Osteocyte (in vitro differentiated cells): ENCODE results near the gene SYAP1. TPM values are rescaled to one million over a fixed set of nuclear protein-coding genes. Genes with fewer than 3 reads are reported as not detected.
"Not testable (repeated sequence)": the region's sequence is repeated elsewhere in the genome, so short reads cannot be mapped to it uniquely, and the experiment has no call there.

Source experiments
- DNase-seq: peaks from one replicate; pipeline ENCODE4 v3.0.0; 2021; ENCODE audit warnings: mixed read lengths; ENCODE audit not compliant: unreplicated experiment; ENCODE audit errors: extremely low spot score
- H3K27ac Mint-ChIP-seq: one replicate; pipeline ENCODE4 v1.8.0; 2021; ENCODE audit warnings: mild to moderate bottlenecking, mixed read lengths; ENCODE audit not compliant: unreplicated experiment
- H3K27me3 Mint-ChIP-seq: one replicate; pipeline ENCODE4 v1.8.0; 2021; ENCODE audit warnings: mixed read lengths; ENCODE audit not compliant: unreplicated experiment
- H3K36me3 Mint-ChIP-seq: one replicate; pipeline ENCODE4 v1.8.0; 2021; ENCODE audit warnings: mixed read lengths; ENCODE audit not compliant: unreplicated experiment
- H3K4me1 Mint-ChIP-seq: one replicate; pipeline ENCODE4 v1.8.0; 2021; ENCODE audit warnings: mixed read lengths; ENCODE audit not compliant: unreplicated experiment
- H3K4me3 Mint-ChIP-seq: one replicate; pipeline ENCODE4 v1.8.0; 2021; ENCODE audit warnings: mild to moderate bottlenecking, moderate library complexity, mixed read lengths; ENCODE audit not compliant: unreplicated experiment
- H3K9me3 Mint-ChIP-seq: one replicate; pipeline ENCODE4 v1.8.0; 2021; ENCODE audit warnings: mixed read lengths; ENCODE audit not compliant: unreplicated experiment
- total RNA-seq: library from RNA; stranded (reverse); gene quantifications from 2 replicates; pipeline ENCODE4 v1.2.1, GENCODE V29; 2021
- TF ChIP-seq, protein P1 (sequence below): fragments of 200-600 bp; sonication (generic); IDR thresholded peaks from 2 replicates; pipeline ENCODE4 v1.5.0; 2021; ENCODE audit warnings: antibody characterized with exemption, mild to moderate bottlenecking, moderate library complexity

The SYAP1 gene
- total RNA-seq, 1 donor from 2014 or later: 47.8 TPM

- Mint-ChIP-seq H3K27me3 (peaks cover 2% of the 10 kb centered on the region), H3K36me3 (no peaks in the 10 kb centered on the region), H3K4me3 (no peak overlapping the region), H3K27ac (no peak overlapping the region), H3K9me3 (no peaks in the 10 kb centered on the region), H3K4me1 (no peaks in the 10 kb centered on the region)
- no peak for DNase-seq
- TF ChIP-seq, protein P1, sequence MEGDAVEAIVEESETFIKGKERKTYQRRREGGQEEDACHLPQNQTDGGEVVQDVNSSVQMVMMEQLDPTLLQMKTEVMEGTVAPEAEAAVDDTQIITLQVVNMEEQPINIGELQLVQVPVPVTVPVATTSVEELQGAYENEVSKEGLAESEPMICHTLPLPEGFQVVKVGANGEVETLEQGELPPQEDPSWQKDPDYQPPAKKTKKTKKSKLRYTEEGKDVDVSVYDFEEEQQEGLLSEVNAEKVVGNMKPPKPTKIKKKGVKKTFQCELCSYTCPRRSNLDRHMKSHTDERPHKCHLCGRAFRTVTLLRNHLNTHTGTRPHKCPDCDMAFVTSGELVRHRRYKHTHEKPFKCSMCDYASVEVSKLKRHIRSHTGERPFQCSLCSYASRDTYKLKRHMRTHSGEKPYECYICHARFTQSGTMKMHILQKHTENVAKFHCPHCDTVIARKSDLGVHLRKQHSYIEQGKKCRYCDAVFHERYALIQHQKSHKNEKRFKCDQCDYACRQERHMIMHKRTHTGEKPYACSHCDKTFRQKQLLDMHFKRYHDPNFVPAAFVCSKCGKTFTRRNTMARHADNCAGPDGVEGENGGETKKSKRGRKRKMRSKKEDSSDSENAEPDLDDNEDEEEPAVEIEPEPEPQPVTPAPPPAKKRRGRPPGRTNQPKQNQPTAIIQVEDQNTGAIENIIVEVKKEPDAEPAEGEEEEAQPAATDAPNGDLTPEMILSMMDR: no peak
These were observed 59.1 kb downstream of the SYAP1 start for GRCh38 chrX:16778545-16778944.

DNA sequence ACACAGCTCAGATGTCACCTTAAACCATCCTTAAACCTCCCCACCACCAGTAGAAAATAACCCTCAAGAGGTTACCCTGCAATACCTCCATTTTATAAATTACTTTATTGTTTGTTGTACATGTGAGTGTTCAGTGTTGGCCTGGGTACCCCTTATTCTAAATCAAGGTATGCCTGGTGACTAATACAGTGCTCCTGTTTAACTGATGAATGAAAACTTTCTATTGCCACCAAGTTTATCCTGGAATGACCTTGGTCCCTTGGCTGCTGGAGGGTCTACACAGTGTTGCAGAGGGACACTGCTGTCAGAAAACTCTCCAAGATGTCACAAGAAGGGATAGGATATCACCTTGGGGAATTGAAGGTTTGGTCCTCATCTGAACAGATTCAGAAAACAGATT, 59.6 kb downstream of the SYAP1 start:
- Mint-ChIP-seq H3K27ac (no peak overlapping the region), H3K4me3 (no peak overlapping the region), H3K4me1 (no peaks in the 10 kb centered on the region), H3K36me3 (no peaks in the 10 kb centered on the region), H3K9me3 (no peaks in the 10 kb centered on the region), H3K27me3 (peaks cover 2% of the 10 kb centered on the region)
- TF ChIP-seq, protein P1: no peak
- no peak for DNase-seq

GRCh38 chrX:16779815-16780214, 60.4 kb downstream of the SYAP1 start:
- H3K36me3 Mint-ChIP-seq, DNase-seq, H3K4me3 Mint-ChIP-seq, H3K4me1 Mint-ChIP-seq, H3K27me3 Mint-ChIP-seq, H3K9me3 Mint-ChIP-seq, H3K27ac Mint-ChIP-seq: not testable (repeated sequence)

- Mint-ChIP-seq H3K4me3 (no peak overlapping the region), H3K36me3 (no peaks in the 10 kb centered on the region), H3K27ac (no peak overlapping the region), H3K4me1 (peaks cover 17% of the 10 kb centered on the region), H3K9me3 (no peaks in the 10 kb centered on the region), H3K27me3 (peaks cover 2% of the 10 kb centered on the region)
- TF ChIP-seq, protein P1: no peak
- DNase-seq: no peak
These were observed 64.0 kb downstream of the SYAP1 start for GRCh38 chrX:16783452-16783851.

- not testable (repeated sequence) for H3K36me3 Mint-ChIP-seq, H3K27me3 Mint-ChIP-seq, H3K4me3 Mint-ChIP-seq, H3K27ac Mint-ChIP-seq, H3K9me3 Mint-ChIP-seq, DNase-seq
- peaks cover 17% of the 10 kb centered on the region for H3K4me1 Mint-ChIP-seq
These were observed 65.0 kb downstream of the SYAP1 start for GRCh38 chrX:16784440-16784839.

GRCh38 chrX:16785247-16786138, 66.1 kb downstream of the SYAP1 start:
- H3K27me3 Mint-ChIP-seq: no peaks in the 10 kb centered on the region
- H3K36me3 Mint-ChIP-seq: no peaks in the 10 kb centered on the region
- TF ChIP-seq, protein P1: no peak
- peak overlapping the region; percentile 59 for H3K27ac Mint-ChIP-seq
- no peak for DNase-seq
- H3K9me3 Mint-ChIP-seq: no peaks in the 10 kb centered on the region
- H3K4me1 Mint-ChIP-seq: peaks cover 17% of the 10 kb centered on the region
- H3K4me3 Mint-ChIP-seq: peak overlapping the region; percentile 84
